ENCODE data around the gene HARS2. TPM values are rescaled to one million over a fixed set of nuclear protein-coding genes. Genes with fewer than 3 reads are reported as not detected.
A peak's percentile ranks its signal among the peaks of the same experiment; 100 is the strongest.
"Not testable (repeated sequence)": the region's sequence is repeated elsewhere in the genome, so short reads cannot be mapped to it uniquely, and the experiment has no call there.

The HARS2 gene
- polyA plus RNA-seq, 1 donor = 26.6 TPM

GRCh38 chr5:140696891-140697492 lies 5.7 kb downstream of the HARS2 start:
- no peak for DNase-seq (ENCODE audit: low read depth)

- peak; percentile 97 for DNase-seq (ENCODE audit: low read depth)
Measured at GRCh38 chr5:140700177-140701144, 9.2 kb downstream of the HARS2 start, which contains the start of gene ZMAT2. ZMAT2 (plus strand) TSS chr5:140700447; CDS start chr5:140700461, 14 bp downstream.

- DNase-seq (ENCODE audit: low read depth) = no peak
Measured at GRCh38 chr5:140707812-140708211, 16.6 kb downstream of the HARS2 start.

- not testable (repeated sequence) for DNase-seq (ENCODE audit: low read depth)
Measured at GRCh38 chr5:140708787-140709186, 17.5 kb downstream of the HARS2 start.

- peak; percentile 60 for DNase-seq (ENCODE audit: low read depth)
Measured at GRCh38 chr5:140710899-140711552, 19.8 kb downstream of the HARS2 start.

GRCh38 chr5:140711794-140712193 lies 20.5 kb downstream of the HARS2 start:
- no peak for DNase-seq (ENCODE audit: low read depth)

GRCh38 chr5:140713562-140714094 lies 22.4 kb downstream of the HARS2 start:
- DNase-seq (ENCODE audit: low read depth) = no peak

- not testable (repeated sequence) for DNase-seq (ENCODE audit: low read depth)
Measured at GRCh38 chr5:140716238-140716637, 25.0 kb downstream of the HARS2 start.

- no peak for DNase-seq (ENCODE audit: low read depth)
Measured at GRCh38 chr5:140718266-140718592, 27.0 kb downstream of the HARS2 start.

- DNase-seq (ENCODE audit: low read depth) = not testable (repeated sequence)
Measured at GRCh38 chr5:140720738-140721137, 29.5 kb downstream of the HARS2 start.

GRCh38 chr5:140721395-140721794 lies 30.1 kb downstream of the HARS2 start:
- not testable (repeated sequence) for DNase-seq (ENCODE audit: low read depth)

- no peak for DNase-seq (ENCODE audit: low read depth)
Measured at GRCh38 chr5:140725799-140726471, 34.7 kb downstream of the HARS2 start.

GRCh38 chr5:140733098-140733497 lies 41.8 kb downstream of the HARS2 start:
- DNase-seq (ENCODE audit: low read depth) = no peak

- DNase-seq (ENCODE audit: low read depth) = no peak
Measured at GRCh38 chr5:140734354-140734753, 43.1 kb downstream of the HARS2 start.

GRCh38 chr5:140737486-140737885 lies 46.2 kb downstream of the HARS2 start:
- DNase-seq (ENCODE audit: low read depth) = no peak

GRCh38 chr5:140741967-140742366 lies 50.7 kb downstream of the HARS2 start:
- no peak for DNase-seq (ENCODE audit: low read depth)

Other genes with a start within 250 kb of the HARS2 start
- 8.8 TPM for gene EIF4EBP3, start 143.8 kb upstream of the HARS2 start, polyA plus RNA-seq (ENCODE audit: insufficient read length)
- 23.6 TPM for gene SRA1, start 134.0 kb upstream of the HARS2 start, polyA plus RNA-seq (ENCODE audit: insufficient read length)
- 25.4 TPM for gene APBB3, start 126.9 kb upstream of the HARS2 start, polyA plus RNA-seq (ENCODE audit: insufficient read length)
- 52.8 TPM for gene SLC35A4, start 126.6 kb upstream of the HARS2 start, polyA plus RNA-seq (ENCODE audit: insufficient read length)
- 18.3 TPM for gene CD14, start 58.3 kb upstream of the HARS2 start, polyA plus RNA-seq (ENCODE audit: insufficient read length)
- 8.3 TPM for gene TMCO6, start 52.0 kb upstream of the HARS2 start, polyA plus RNA-seq (ENCODE audit: insufficient read length)
- 58.2 TPM for gene NDUFA2, start 43.8 kb upstream of the HARS2 start, polyA plus RNA-seq (ENCODE audit: insufficient read length)
- 95.3 TPM for gene IK, start 43.6 kb upstream of the HARS2 start, polyA plus RNA-seq (ENCODE audit: insufficient read length)
- gene WDR55, start 26.6 kb upstream of the HARS2 start, polyA plus RNA-seq (ENCODE audit: insufficient read length) = 14.9 TPM
- gene DND1, start 17.9 kb upstream of the HARS2 start, polyA plus RNA-seq (ENCODE audit: insufficient read length) = not detected
- gene HARS1, start 85 bp upstream of the HARS2 start, polyA plus RNA-seq (ENCODE audit: insufficient read length) = 58.2 TPM
- gene ZMAT2, start 9.0 kb downstream of the HARS2 start, polyA plus RNA-seq (ENCODE audit: insufficient read length) = 73.2 TPM
- gene PCDHA1, start 94.7 kb downstream of the HARS2 start, polyA plus RNA-seq (ENCODE audit: insufficient read length) = 0.10 TPM
- gene PCDHA2, start 103.4 kb downstream of the HARS2 start, polyA plus RNA-seq (ENCODE audit: insufficient read length) = 0.09 TPM
- 0.14 TPM for gene PCDHA3, start 109.6 kb downstream of the HARS2 start, polyA plus RNA-seq (ENCODE audit: insufficient read length)
- gene PCDHA4, start 115.6 kb downstream of the HARS2 start, polyA plus RNA-seq (ENCODE audit: insufficient read length) = 0.14 TPM
- 0.08 TPM for gene PCDHA5, start 130.2 kb downstream of the HARS2 start, polyA plus RNA-seq (ENCODE audit: insufficient read length)
- gene PCDHA6, start 136.5 kb downstream of the HARS2 start, polyA plus RNA-seq (ENCODE audit: insufficient read length) = 0.06 TPM
- gene PCDHA7, start 142.8 kb downstream of the HARS2 start, polyA plus RNA-seq (ENCODE audit: insufficient read length) = 0.06 TPM
- 0.03 TPM for gene PCDHA8, start 149.7 kb downstream of the HARS2 start, polyA plus RNA-seq (ENCODE audit: insufficient read length)
- not detected for gene PCDHA9, start 156.9 kb downstream of the HARS2 start, polyA plus RNA-seq (ENCODE audit: insufficient read length)
- gene PCDHA10, start 164.4 kb downstream of the HARS2 start, polyA plus RNA-seq (ENCODE audit: insufficient read length) = 0.05 TPM
- not detected for gene PCDHA11, start 177.5 kb downstream of the HARS2 start, polyA plus RNA-seq (ENCODE audit: insufficient read length)
- not detected for gene PCDHA12, start 183.9 kb downstream of the HARS2 start, polyA plus RNA-seq (ENCODE audit: insufficient read length)
- 0.08 TPM for gene PCDHA13, start 190.7 kb downstream of the HARS2 start, polyA plus RNA-seq (ENCODE audit: insufficient read length)
- gene PCDHAC1, start 234.8 kb downstream of the HARS2 start, polyA plus RNA-seq (ENCODE audit: insufficient read length) = 0.04 TPM

Data from forelimb muscle (tissue), 1 donor.